Testis (tissue), 2 donors: ENCODE measurements around the gene KIF1A.

Experiments
- POLR2A ChIP-seq: fragments of 450-650 bp; IDR thresholded peaks from one replicate; pipeline ENCODE4 v1.6.1; 2017; ENCODE audit warnings: antibody characterized with exemption, mild to moderate bottlenecking, moderate library complexity
- TF ChIP-seq, protein P1 (sequence below), 3 experiments: fragments of 450-650 bp in 2 of 3; fragments of 200-600 bp in 1 of 3; sonication (generic) in 1 of 3; IDR thresholded peaks; one replicate each; pipeline ENCODE4 v1.5.1; 2016 to 2019; ENCODE audit warnings: antibody characterized with exemption in 3 of 3, mild to moderate bottlenecking in 2 of 3, moderate library complexity in 1 of 3

DNA sequence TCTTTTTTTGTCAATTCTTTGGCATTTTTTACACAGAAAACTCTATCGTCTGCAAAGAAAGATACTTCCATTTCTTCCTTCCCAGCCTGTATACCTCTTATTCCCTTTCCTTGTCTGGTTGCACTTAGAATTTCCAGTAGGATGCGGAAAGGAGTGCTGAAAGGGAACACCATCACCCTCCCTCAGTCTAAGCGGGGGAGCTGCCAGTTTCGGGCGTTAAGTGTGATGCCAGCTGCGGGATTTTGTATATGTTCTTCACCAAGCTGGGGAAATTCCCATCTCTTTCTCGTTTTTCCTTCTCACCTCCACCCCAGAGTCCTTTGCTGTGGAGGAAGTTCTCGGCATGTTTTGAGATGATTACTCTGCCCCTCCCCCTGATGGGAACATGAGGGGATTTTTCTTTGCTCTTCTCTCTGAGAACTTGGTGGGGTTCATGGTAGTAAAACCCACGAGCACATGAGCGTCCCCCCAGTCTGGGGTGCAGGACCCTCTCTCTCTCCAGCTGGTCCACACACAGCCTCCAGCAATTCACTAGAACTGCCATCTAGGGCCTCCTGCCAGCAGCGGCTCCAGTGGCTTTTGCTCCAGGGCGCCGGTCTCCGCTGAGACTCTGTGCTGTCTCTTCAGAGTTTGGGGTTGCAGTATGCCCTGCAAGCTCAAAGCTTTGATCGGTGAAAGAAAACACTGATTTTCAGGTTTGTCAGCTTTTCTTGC, 112.8 kb downstream of the KIF1A start:
- TF ChIP-seq, protein P1, sequence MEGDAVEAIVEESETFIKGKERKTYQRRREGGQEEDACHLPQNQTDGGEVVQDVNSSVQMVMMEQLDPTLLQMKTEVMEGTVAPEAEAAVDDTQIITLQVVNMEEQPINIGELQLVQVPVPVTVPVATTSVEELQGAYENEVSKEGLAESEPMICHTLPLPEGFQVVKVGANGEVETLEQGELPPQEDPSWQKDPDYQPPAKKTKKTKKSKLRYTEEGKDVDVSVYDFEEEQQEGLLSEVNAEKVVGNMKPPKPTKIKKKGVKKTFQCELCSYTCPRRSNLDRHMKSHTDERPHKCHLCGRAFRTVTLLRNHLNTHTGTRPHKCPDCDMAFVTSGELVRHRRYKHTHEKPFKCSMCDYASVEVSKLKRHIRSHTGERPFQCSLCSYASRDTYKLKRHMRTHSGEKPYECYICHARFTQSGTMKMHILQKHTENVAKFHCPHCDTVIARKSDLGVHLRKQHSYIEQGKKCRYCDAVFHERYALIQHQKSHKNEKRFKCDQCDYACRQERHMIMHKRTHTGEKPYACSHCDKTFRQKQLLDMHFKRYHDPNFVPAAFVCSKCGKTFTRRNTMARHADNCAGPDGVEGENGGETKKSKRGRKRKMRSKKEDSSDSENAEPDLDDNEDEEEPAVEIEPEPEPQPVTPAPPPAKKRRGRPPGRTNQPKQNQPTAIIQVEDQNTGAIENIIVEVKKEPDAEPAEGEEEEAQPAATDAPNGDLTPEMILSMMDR (IDR thresholded peaks at IDR 0.05): no peak
- no peak for TF ChIP-seq POLR2A
